ENCODE measurements around the gene RAB28. TPM values are rescaled to one million over a fixed set of nuclear protein-coding genes. Genes with fewer than 3 reads are reported as not detected.

Gene RAB28
- polyA plus RNA-seq, 1 of the 3 experiments (the other 2 are of a cell fraction), result 10.5 TPM

GRCh38 chr4:13411942-13412341 is 72.2 kb downstream of the RAB28 start:
- peaks cover 0 to 3% of the 10 kb centered on the region in 2 experiments; a peak in 3 of 4 replicates for H3K4me1 ChIP-seq (ENCODE audit: control insufficient read depth in 1 of 2, insufficient read depth in 2 of 2, low read depth in 1 of 2, low read length in 1 of 2)
- no peaks in the 10 kb centered on the region for H3K9me3 ChIP-seq
- H3K27ac ChIP-seq (ENCODE audit: low read depth in 2 of 2, low read length in 1 of 2), result no peak overlapping the region
- no peak overlapping the region for H3K4me2 ChIP-seq
- H3K9me2 ChIP-seq, result no peaks in the 10 kb centered on the region
- TF ChIP-seq FOXM1 (IDR thresholded peaks at IDR 0.05; ENCODE audit: low read depth) (no peak), CTCF (IDR thresholded peaks at IDR 0.05) (no peak), YY1 (IDR thresholded peaks at IDR 0.05; ENCODE audit: low read depth) (no peak), RCOR1 (IDR thresholded peaks at IDR 0.05; ENCODE audit: low read length) (no peak), TEAD4 (IDR thresholded peaks at IDR 0.05; ENCODE audit: borderline replicate concordance, insufficient read depth) (no peak), MEF2A (IDR thresholded peaks at IDR 0.05; ENCODE audit: borderline replicate concordance, low read depth) (no peak), JUND (IDR thresholded peaks at IDR 0.05) (no peak), EZH2phosphoT487 (IDR thresholded peaks at IDR 0.05; ENCODE audit: borderline replicate concordance, low read depth) (no peak), MXI1 (IDR thresholded peaks at IDR 0.05; ENCODE audit: low read depth, low read length) (no peak), GATA2 (CRISPR knock-in tag; IDR thresholded peaks at IDR 0.05) (no peak), IRF3 (IDR thresholded peaks at IDR 0.05; ENCODE audit: low read depth, low read length) (no peak), USF1 (IDR thresholded peaks at IDR 0.05; ENCODE audit: borderline replicate concordance, low read depth) (no peak), CHD2 (IDR thresholded peaks at IDR 0.05; ENCODE audit: low read length, partially characterized antibody) (no peak)
- H3K79me2 ChIP-seq (ENCODE audit: insufficient read depth), result peaks cover 5% of the 10 kb centered on the region
- H2AFZ ChIP-seq (ENCODE audit: low read depth), result no peak overlapping the region
- H3K9ac ChIP-seq, result no peak overlapping the region
- no peaks in the 10 kb centered on the region for H3K36me3 ChIP-seq (replicated peaks in 1 of 2; ENCODE audit: control insufficient read depth in 1 of 2, insufficient read depth in 2 of 2, low read length in 1 of 2)
- WGBS (ENCODE audit: low lambda C conversion rate), result 50% methylated on average over 2 of the region's 2 CpGs
- H3K27me3 ChIP-seq (ENCODE audit: insufficient read depth), result no peaks in the 10 kb centered on the region
- ChIA-PET CTCF (interaction anchor here (0.6 kb wide), 1 partner anchor 645 kb away, joined by 3 read pairs; no protein-coding TSS in a partner anchor), POLR2A (no interaction called here)
- DNase-seq, result no peak
- H3F3A ChIP-seq (replicated peaks; ENCODE audit: insufficient read depth), result peaks cover 4% of the 10 kb centered on the region
- H4K20me1 ChIP-seq (ENCODE audit: insufficient read depth), result no peaks in the 10 kb centered on the region
- no peak overlapping the region for H3K4me3 ChIP-seq (ENCODE audit: low read depth in 2 of 2, low read length in 1 of 2)

GRCh38 chr4:13409324-13409723 is 74.8 kb downstream of the RAB28 start:
- Histone ChIP-seq H3K4me3 (ENCODE audit: low read depth in 2 of 2, low read length in 1 of 2) (no peak overlapping the region), H4K20me1 (ENCODE audit: insufficient read depth) (no peaks in the 10 kb centered on the region), H3K79me2 (ENCODE audit: insufficient read depth) (peaks cover 5% of the 10 kb centered on the region), H3K9me3 (no peaks in the 10 kb centered on the region), H3K9me2 (no peaks in the 10 kb centered on the region), H3K4me1 (ENCODE audit: control insufficient read depth in 1 of 2, insufficient read depth in 2 of 2, low read depth in 1 of 2, low read length in 1 of 2) (peaks cover 0 to 3% of the 10 kb centered on the region in 2 experiments; a peak in 3 of 4 replicates), H2AFZ (ENCODE audit: low read depth) (no peak overlapping the region), H3F3A (replicated peaks; ENCODE audit: insufficient read depth) (peaks cover 7% of the 10 kb centered on the region), H3K36me3 (replicated peaks in 1 of 2; ENCODE audit: control insufficient read depth in 1 of 2, insufficient read depth in 2 of 2, low read length in 1 of 2) (no peaks in the 10 kb centered on the region), H3K4me2 (no peak overlapping the region), H3K9ac (no peak overlapping the region), H3K27ac (ENCODE audit: low read depth in 2 of 2, low read length in 1 of 2) (no peak overlapping the region), H3K27me3 (ENCODE audit: insufficient read depth) (no peaks in the 10 kb centered on the region)
- TF ChIP-seq GATA2 (CRISPR knock-in tag; IDR thresholded peaks at IDR 0.05) (no peak), FOSL2 (IDR thresholded peaks at IDR 0.05; ENCODE audit: borderline replicate concordance, low read depth) (no peak), EZH2phosphoT487 (IDR thresholded peaks at IDR 0.05; ENCODE audit: borderline replicate concordance, low read depth) (no peak), RFX5 (IDR thresholded peaks at IDR 0.05; ENCODE audit: low read length) (no peak), GABPA (IDR thresholded peaks at IDR 0.05; ENCODE audit: low read depth) (no peak), USF2 (IDR thresholded peaks at IDR 0.05; ENCODE audit: borderline replicate concordance, low read depth, low read length) (no peak), TAF1 (IDR thresholded peaks at IDR 0.05; ENCODE audit: borderline replicate concordance, low read depth, low read length) (no peak), USF1 (IDR thresholded peaks at IDR 0.05; ENCODE audit: borderline replicate concordance, low read depth) (no peak), FOXM1 (IDR thresholded peaks at IDR 0.05; ENCODE audit: low read depth) (no peak), TEAD4 (IDR thresholded peaks at IDR 0.05; ENCODE audit: borderline replicate concordance, insufficient read depth) (no peak)
- ChIA-PET CTCF (no interaction called here), POLR2A (no interaction called here)
- DNase-seq, result no peak
- WGBS (ENCODE audit: low lambda C conversion rate), result 97% methylated on average over 2 of the region's 2 CpGs

Data from SK-N-SH (cell line).